IMR-90 (cell line): ENCODE results near the gene TRIAP1. TPM values are rescaled to one million over a fixed set of nuclear protein-coding genes. Genes with fewer than 3 reads are reported as not detected.

Experiments used
- ATAC-seq: fragments of 200-7000 bp; cut with Tn5 transposase; 2 replicates; pipeline ENCODE4 v1.9.1; 2020; ENCODE audit warnings: low read depth, mild to moderate bottlenecking, moderate library complexity
- BruUV-seq: library from RNA; stranded (reverse); fragments of 400-500 nt; replicated peaks from 2 replicates; lab custom pipeline; 2021; lab: Mats Ljungman, UMichigan
- CTCF ChIA-PET: fragments of 300-600 bp; formaldehyde crosslinking; extraction: SDS; loops from one replicate; lab custom pipeline; 2021; ENCODE audit warnings: antibody characterized with exemption; lab: Yijun Ruan, JAX
- POLR2A ChIA-PET: fragments of 300-600 bp; sonication (Branson Sonifier 250); formaldehyde crosslinking; loops from one replicate; lab custom pipeline; 2022; ENCODE audit warnings: antibody characterized with exemption; ENCODE audit not compliant: unreplicated experiment; lab: Charles Lee
- DNase-seq: peaks from one replicate; pipeline ENCODE4 v3.0.0; 2013
- H2AFZ ChIP-seq: replicated peaks from 2 replicates; pipeline ENCODE3; 2013; ENCODE audit warnings: low read length, mild to moderate bottlenecking; ENCODE audit not compliant: poor library complexity
- H2AK5ac ChIP-seq: 2 replicates; pipeline ENCODE4 v1.6.1; 2013; ENCODE audit warnings: low read depth, low read length, inconsistent platforms
- H2AK9ac ChIP-seq: replicated peaks from 2 replicates; pipeline ENCODE3; 2013; ENCODE audit warnings: mild to moderate bottlenecking, low read depth, low read length, moderate library complexity; ENCODE audit not compliant: poor library complexity
- H2BK120ac ChIP-seq: 2 replicates; pipeline ENCODE4 v1.6.1; 2013; ENCODE audit warnings: low read depth, low read length, inconsistent platforms
- H2BK15ac ChIP-seq: 3 replicates; pipeline ENCODE4 v1.6.1; 2013; ENCODE audit warnings: low read depth, low read length, inconsistent platforms
- H2BK20ac ChIP-seq: 2 replicates; pipeline ENCODE4 v1.6.1; 2013; ENCODE audit warnings: low read depth, mild to moderate bottlenecking, inconsistent platforms, low read length, moderate library complexity
- H2BK5ac ChIP-seq: 2 replicates; pipeline ENCODE4 v1.6.1; 2013; ENCODE audit warnings: mild to moderate bottlenecking, low read depth, low read length, inconsistent platforms; ENCODE audit not compliant: poor library complexity, severe bottlenecking
- H3K14ac ChIP-seq: replicated peaks from 2 replicates; pipeline ENCODE4 v1.6.1; 2013; ENCODE audit warnings: low read depth, low read length, inconsistent platforms
- H3K18ac ChIP-seq: 2 replicates; pipeline ENCODE4 v1.6.1; 2013; ENCODE audit warnings: low read depth, low read length, control low read depth
- H3K23ac ChIP-seq: 2 replicates; pipeline ENCODE4 v1.6.1; 2013; ENCODE audit warnings: low read depth, low read length, inconsistent platforms
- H3K27ac ChIP-seq: 2 replicates; pipeline ENCODE4 v1.5.1; 2013; ENCODE audit warnings: mild to moderate bottlenecking, control low read depth, low read length; ENCODE audit not compliant: insufficient read depth
- H3K27me3 ChIP-seq: 2 replicates; pipeline ENCODE4 v1.6.1; 2013; ENCODE audit warnings: low read length; ENCODE audit not compliant: control insufficient read depth, insufficient read depth
- H3K36me3 ChIP-seq: 2 replicates; pipeline ENCODE4 v1.6.1; 2013; ENCODE audit warnings: low read length, mixed read lengths; ENCODE audit not compliant: control insufficient read depth, insufficient read depth
- H3K4ac ChIP-seq: 2 replicates; pipeline ENCODE4 v1.6.1; 2013; ENCODE audit warnings: low read depth, low read length, inconsistent platforms
- H3K4me1 ChIP-seq: 2 replicates; pipeline ENCODE4 v1.6.1; 2013; ENCODE audit warnings: low read length, mixed read lengths; ENCODE audit not compliant: control insufficient read depth, insufficient read depth
- H3K4me2 ChIP-seq: 2 replicates; pipeline ENCODE4 v1.6.1; 2013; ENCODE audit warnings: low read depth, mild to moderate bottlenecking, control low read depth, low read length, moderate library complexity
- H3K4me3 ChIP-seq: 2 replicates; pipeline ENCODE4 v1.5.1; 2013; ENCODE audit warnings: low read depth, mild to moderate bottlenecking, control low read depth, low read length, moderate library complexity; ENCODE audit not compliant: insufficient read depth
- H3K56ac ChIP-seq: 2 replicates; pipeline ENCODE4 v1.6.1; 2013; ENCODE audit warnings: low read length, inconsistent platforms; ENCODE audit not compliant: insufficient read depth; ENCODE audit errors: extremely low read depth
- H3K79me1 ChIP-seq, 2 experiments: 2 replicates each; pipeline ENCODE4 v1.6.1; 2013; ENCODE audit warnings: low read length in 2 of 2, inconsistent platforms in 1 of 2, low read depth in 1 of 2
- H3K9ac ChIP-seq: 2 replicates; pipeline ENCODE4 v1.6.1; 2013; ENCODE audit warnings: low read depth, low read length, control low read depth
- H3K9me1 ChIP-seq: 2 replicates; pipeline ENCODE4 v1.6.1; 2013; ENCODE audit warnings: low read length, inconsistent platforms; ENCODE audit not compliant: insufficient read depth
- H3K9me3 ChIP-seq: 2 replicates; pipeline ENCODE4 v1.6.1; 2013; ENCODE audit warnings: low read length; ENCODE audit not compliant: control insufficient read depth, insufficient read depth
- H4K20me1 ChIP-seq: 2 replicates; pipeline ENCODE4 v1.6.1; 2013; ENCODE audit warnings: low read length, inconsistent platforms; ENCODE audit not compliant: insufficient read depth
- H4K5ac ChIP-seq: 2 replicates; pipeline ENCODE4 v1.6.1; 2013; ENCODE audit warnings: mild to moderate bottlenecking, low read depth, low read length, control low read depth
- H4K8ac ChIP-seq, 2 experiments: 2 replicates each; pipeline ENCODE4 v1.6.1; 2013; ENCODE audit warnings: low read depth in 2 of 2, low read length in 2 of 2, control low read depth in 1 of 2, inconsistent platforms in 1 of 2
- H4K91ac ChIP-seq: 2 replicates; pipeline ENCODE4 v1.6.1; 2013; ENCODE audit warnings: low read depth, low read length, inconsistent platforms; ENCODE audit not compliant: insufficient read depth
- CEBPB ChIP-seq: IDR thresholded peaks from 2 replicates; pipeline ENCODE4 v1.6.1; 2012; ENCODE audit warnings: low read depth, low read length, improper control_type of control experiment
- CTCF ChIP-seq: conservative IDR thresholded peaks from 2 replicates; pipeline ENCODE4 v1.5.1; 2012; ENCODE audit warnings: mild to moderate bottlenecking, low read depth, low read length, improper control_type of control experiment
- ELK1 ChIP-seq: fragments of 150-350 bp; IDR thresholded peaks from 2 replicates; pipeline ENCODE4 v1.6.1; 2016; ENCODE audit warnings: low read depth, mild to moderate bottlenecking, low read length, moderate library complexity, borderline replicate concordance
- MAFK ChIP-seq: IDR thresholded peaks from 2 replicates; pipeline ENCODE4 v1.6.1; 2012; ENCODE audit warnings: low read depth, low read length, improper control_type of control experiment
- MAZ ChIP-seq: IDR thresholded peaks from 2 replicates; pipeline ENCODE4 v1.6.1; 2012; ENCODE audit warnings: low read depth, mild to moderate bottlenecking, low read length, improper control_type of control experiment, moderate library complexity, borderline replicate concordance
- MXI1 ChIP-seq: IDR thresholded peaks from 2 replicates; pipeline ENCODE4 v1.6.1; 2012; ENCODE audit warnings: low read depth, mild to moderate bottlenecking, low read length, moderate library complexity, borderline replicate concordance
- NFE2L2 ChIP-seq: fragments of 150-350 bp; IDR thresholded peaks from 2 replicates; pipeline ENCODE4 v1.6.1; 2016; ENCODE audit warnings: low read depth, mild to moderate bottlenecking, low read length
- POLR2A ChIP-seq: IDR thresholded peaks from 2 replicates; pipeline ENCODE4 v1.6.1; 2012; ENCODE audit warnings: mild to moderate bottlenecking, low read depth, low read length
- RCOR1 ChIP-seq: IDR thresholded peaks from 2 replicates; pipeline ENCODE4 v1.6.1; 2012; ENCODE audit warnings: mild to moderate bottlenecking, low read length, improper control_type of control experiment; ENCODE audit not compliant: insufficient replicate concordance
- RFX5 ChIP-seq: IDR thresholded peaks from 2 replicates; pipeline ENCODE4 v1.8.0; 2012; ENCODE audit warnings: low read depth, mild to moderate bottlenecking, low read length, moderate library complexity
- SMC3 ChIP-seq: fragments of 150-350 bp; IDR thresholded peaks from 2 replicates; pipeline ENCODE4 v1.6.1; 2016; ENCODE audit warnings: low read depth, mild to moderate bottlenecking, antibody characterized with exemption, low read length, moderate library complexity
- USF2 ChIP-seq: fragments of 150-350 bp; IDR thresholded peaks from 2 replicates; pipeline ENCODE4 v1.6.1; 2017; ENCODE audit warnings: mild to moderate bottlenecking, antibody characterized with exemption, low read length, low read depth
- WGBS, 2 experiments: methylation state at CpG; one replicate each; pipeline versions ENCODE4 v1.1.5 to v1.1.7; 2013; ENCODE audit warnings: missing lambda C conversion rate in 2 of 2; ENCODE audit not compliant: insufficient read length in 1 of 2; ENCODE audit errors: extremely low coverage in 2 of 2; 5-methylcytosine and 5-hydroxymethylcytosine counted together
- dilution Hi-C: fragments of 300-500 bp; cut with HindIII; formaldehyde crosslinking; loops from one replicate; pipeline ENCODE4 v1.14.3; 2018; ENCODE audit warnings: low sequenced_read_pairs; ENCODE audit not compliant: unreplicated experiment
- in situ Hi-C: fragments of 300-500 bp; cut with MboI; formaldehyde crosslinking; loops from 3 replicates; pipeline ENCODE4 v1.14.3; 2019; ENCODE audit warnings: low sequenced_read_pairs, inconsistent platforms, mixed read lengths
- intact Hi-C: fragments of 100-400 bp; cut with micrococcal nuclease; formaldehyde crosslinking; loops from 2 replicates; pipeline ENCODE4 v1.10.0; 2022
- polyA plus RNA-seq, 3 experiments: library from polyadenylated mRNA; depleted of rRNA; stranded (reverse); fragments of >200 nt; gene quantifications; 2 replicates each; pipeline ENCODE4 v1.2.3, GENCODE V29; 2012; ENCODE audit warnings: low replicate concordance in 1 of 3
- total RNA-seq: library from RNA; depleted of rRNA; stranded (reverse); fragments of >200 nt; gene quantifications from 2 replicates; pipeline ENCODE4 v1.2.3, GENCODE V29; 2012

Gene TRIAP1
- total and polyA plus RNA-seq, 2 of the 4 experiments (the other 2 are of a cell fraction): 19.2 to 32.3 TPM

- Histone ChIP-seq H4K20me1 (no peaks in the 10 kb centered on the region), H2AK9ac (no peak overlapping the region), H3K9me1 (peaks cover 8% of the 10 kb centered on the region; the same call in 1 of the 2 replicates), H2BK15ac (no peak overlapping the region), H2AK5ac (no peak overlapping the region), H3K36me3 (peaks cover 8% of the 10 kb centered on the region; the same call in 1 of the 2 replicates), H3K9ac (no peak overlapping the region), H4K91ac (no peak overlapping the region), H2BK5ac (no peak overlapping the region), H3K4me2 (no peak overlapping the region), H4K5ac (no peak overlapping the region), H3K56ac (no peak overlapping the region), H2BK120ac (no peak overlapping the region), H3K18ac (no peak overlapping the region), H3K14ac (no peak overlapping the region), H3K4me1 (no peaks in the 10 kb centered on the region; the same call in 1 of the 2 replicates), H3K4ac (no peak overlapping the region), H3K27me3 (no peaks in the 10 kb centered on the region), H2BK20ac (no peak overlapping the region), H3K4me3 (no peak overlapping the region), H3K9me3 (no peaks in the 10 kb centered on the region), H4K8ac (no peak overlapping the region), H3K27ac (no peak overlapping the region), H3K79me1 (peaks cover 18 to 24% of the 10 kb centered on the region in 2 experiments; a peak in 3 of 4 replicates), H3K23ac (no peak overlapping the region), H2AFZ (no peak overlapping the region)
- no peak for DNase-seq
- WGBS, 2 experiments: 67% methylated on average over 1 of the region's 1 CpG; no CpG with 5 or more reads in 1 of the 2 experiments
- TF ChIP-seq ELK1: no peak
- no peak for TF ChIP-seq SMC3
- no peak for TF ChIP-seq MAZ
- TF ChIP-seq NFE2L2: no peak
- TF ChIP-seq RCOR1: no peak
- no peak for TF ChIP-seq RFX5
- no peak for TF ChIP-seq POLR2A
- TF ChIP-seq MAFK: no peak
- TF ChIP-seq USF2: no peak
- no peak for TF ChIP-seq MXI1
- no peak for TF ChIP-seq CEBPB
- TF ChIP-seq CTCF: no peak
- ChIA-PET CTCF (no interaction called here), POLR2A (no interaction called here)
- no peak for ATAC-seq
- intact Hi-C loops (no loop called here), dilution Hi-C loops (no loop called here), in situ Hi-C loops (no loop called here)
- no TSS peak for BruUV-seq
Observed at GRCh38 chr12:120480211-120480610, 34.0 kb upstream of the TRIAP1 start.
